Measurements from ENCODE around the gene GAS2.
A peak's percentile ranks its signal among the peaks of the same experiment; 100 is the strongest.
"Not testable (repeated sequence)": the region's sequence is repeated elsewhere in the genome, so short reads cannot be mapped to it uniquely, and the experiment has no call there.

GAS2 gene

DNA sequence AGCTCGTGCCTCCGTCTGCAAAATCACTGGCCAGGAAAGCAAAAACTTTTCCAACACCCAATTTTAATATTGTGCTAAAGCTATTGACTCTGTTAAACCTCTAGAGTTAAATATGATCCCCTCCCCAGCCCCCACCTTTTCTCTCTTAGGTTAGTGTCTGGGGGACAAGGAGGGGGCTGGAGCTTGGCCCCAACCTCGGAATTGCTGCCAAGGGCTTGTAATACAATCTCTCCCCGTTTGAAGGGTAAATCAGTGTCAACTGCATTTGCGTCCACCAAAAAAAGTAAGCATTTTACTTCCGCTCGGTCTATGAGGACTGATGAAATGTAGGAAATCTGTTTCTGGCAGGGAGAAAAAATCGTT lies at the start of gene GAS2:
Gene GAS2, plus strand, starts transcription at position 287 of the 363 bp plus-strand sequence. CDS start 8,259 bp downstream, outside the sequence.
- DNase-seq = no peak

DNA sequence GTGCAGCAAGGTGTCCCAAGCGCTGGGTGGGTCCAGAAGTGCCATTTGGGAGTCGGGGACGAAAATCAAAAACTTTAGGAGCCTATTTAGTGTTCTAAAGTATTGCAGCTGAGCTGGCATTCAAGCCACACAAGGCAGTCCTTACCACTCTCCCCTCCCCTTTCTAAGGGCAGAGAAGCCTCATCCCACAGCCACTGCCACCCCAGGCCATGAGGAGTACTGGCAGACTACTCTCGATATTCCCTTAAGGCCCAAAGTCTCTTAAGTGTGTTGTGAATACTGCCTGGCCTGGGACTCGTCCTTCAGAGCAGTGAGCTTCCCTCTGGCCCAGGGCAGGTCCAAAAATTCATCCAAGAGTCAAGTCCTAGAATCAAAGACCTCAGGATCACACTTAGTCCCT lies 48.5 kb upstream of the GAS2 start:
- DNase-seq = no peak

DNA sequence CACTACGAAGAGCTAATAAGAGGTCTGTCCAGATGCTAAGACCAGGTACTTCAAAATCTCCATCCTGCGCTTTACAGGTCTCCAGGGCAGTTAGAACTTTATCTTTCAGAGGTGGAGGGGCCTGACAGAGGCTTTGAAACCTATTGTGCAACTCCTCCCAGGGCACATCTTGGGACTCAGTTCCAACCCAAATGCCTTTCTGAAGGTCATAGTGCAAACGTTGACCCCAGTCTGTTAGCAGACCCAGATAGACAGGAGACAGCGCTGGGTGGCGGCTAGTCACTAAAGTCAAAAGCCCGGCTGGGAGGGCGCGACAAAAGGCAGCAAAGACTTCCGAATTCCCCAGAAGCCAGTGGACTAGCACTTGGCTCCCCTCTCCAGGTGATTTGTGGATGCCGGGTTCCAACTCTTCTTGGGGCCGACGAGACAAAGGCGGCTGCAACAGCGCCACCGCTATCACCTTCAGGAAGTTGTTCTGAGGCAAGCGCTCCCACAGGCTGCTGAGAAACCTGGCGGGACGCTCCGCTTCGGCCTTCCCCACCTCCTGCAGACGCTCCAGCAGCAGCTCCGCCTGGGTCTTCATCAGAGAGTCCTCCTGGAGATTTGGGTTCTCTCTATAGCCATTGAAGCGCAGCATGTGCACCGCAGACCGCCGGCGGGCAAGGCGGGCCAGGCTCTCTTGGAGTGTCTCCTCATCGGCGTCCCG lies 41.5 kb upstream of the GAS2 start:
- peak; percentile 66 for DNase-seq

DNA sequence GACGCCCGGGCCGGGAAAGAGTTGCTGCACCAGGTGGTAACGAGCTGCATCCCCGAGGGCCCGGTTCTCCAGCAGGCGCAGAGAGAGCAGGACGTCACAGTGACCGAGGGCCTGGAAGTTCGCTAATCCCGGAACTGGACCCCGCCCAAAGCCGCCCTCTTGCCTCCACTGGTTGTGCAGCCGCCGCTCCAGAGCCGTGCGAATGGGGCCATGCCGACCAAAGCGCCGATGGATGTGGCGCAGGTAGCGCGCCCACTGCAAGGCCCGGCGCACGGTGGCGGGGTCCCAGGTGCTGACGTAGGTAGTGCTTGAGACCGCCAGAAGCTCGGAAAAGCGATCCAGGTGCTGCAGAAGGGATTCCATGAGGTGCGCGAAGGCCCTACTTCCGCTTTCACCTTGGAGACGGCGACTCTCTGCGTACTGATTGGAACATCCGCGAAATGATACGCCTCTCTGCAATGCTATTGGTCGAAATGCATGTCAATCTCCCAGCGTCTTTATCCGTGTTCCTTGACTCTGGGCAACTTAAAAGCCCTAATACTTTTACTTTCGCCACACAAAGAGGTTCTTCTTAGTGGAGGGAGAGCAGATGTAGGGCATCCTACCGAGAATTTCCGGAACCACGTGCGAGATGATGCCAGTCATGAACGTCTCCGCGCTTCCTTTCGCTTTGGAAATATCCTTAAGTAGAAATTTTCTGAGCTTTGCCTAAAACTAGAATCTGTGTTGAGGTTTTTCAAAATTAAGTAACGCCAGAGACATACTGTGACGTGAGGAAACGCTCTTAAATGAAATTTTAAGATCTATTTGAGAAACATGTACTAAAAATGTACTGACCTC lies 40.7 kb upstream of the GAS2 start, which contains the start of gene FANCF:
Gene FANCF, minus strand, starts transcription at position 376 of the 840 bp plus-strand sequence. Its CDS starts 13 bp downstream, at position 363.
- DNase-seq = peak; percentile 91

DNA sequence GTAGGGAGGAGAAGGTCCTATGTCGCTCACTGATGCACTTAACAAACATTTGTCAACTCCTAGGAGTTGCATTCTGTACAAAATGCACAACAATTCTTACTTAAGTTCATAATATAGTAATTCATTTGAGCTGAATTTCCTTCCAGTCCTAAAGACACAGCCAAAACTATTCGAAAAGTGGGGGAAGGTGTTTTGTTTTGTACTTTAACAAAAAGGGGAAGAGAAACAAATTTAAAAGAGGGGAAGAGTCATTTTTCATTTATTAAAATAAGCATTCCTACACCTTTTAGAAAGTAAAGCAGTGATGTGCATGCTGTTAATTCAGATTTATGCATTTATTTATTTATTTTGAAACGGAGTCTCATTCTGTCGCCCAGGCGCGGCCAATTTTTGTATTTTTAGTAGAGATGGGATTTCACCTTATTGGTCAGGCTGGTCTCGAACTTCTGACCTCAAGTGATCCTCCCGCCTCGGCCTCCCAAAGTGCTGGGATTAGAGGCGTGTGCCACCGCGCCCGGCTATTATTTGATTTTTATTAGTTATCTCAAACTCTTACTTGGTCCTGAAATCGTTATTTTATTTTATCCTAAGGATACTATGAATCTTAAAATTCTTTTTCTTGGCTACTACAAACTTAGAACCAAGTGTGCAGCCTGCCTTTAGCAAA lies 39.7 kb upstream of the GAS2 start:
- DNase-seq = no peak

DNA sequence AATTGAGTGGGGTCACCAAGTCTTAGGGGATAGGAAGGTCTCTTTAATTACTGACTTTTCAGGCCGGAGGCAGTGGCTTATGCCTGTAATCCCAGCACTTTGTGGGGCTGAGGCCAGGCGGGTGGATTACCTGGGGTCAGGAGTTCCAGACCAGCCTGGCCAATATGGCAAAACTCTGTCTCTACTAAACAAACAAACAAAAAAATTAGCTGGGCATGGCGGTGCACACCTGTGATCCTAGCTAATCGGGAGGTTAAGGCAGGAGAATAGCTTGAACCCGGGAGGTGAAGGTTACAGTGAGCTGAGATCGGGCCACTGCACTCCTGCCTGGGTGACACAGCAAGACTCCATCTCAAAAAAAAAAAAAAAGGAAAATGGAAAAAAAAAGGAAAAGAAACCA lies 39.0 kb upstream of the GAS2 start:
- DNase-seq = no peak

DNA sequence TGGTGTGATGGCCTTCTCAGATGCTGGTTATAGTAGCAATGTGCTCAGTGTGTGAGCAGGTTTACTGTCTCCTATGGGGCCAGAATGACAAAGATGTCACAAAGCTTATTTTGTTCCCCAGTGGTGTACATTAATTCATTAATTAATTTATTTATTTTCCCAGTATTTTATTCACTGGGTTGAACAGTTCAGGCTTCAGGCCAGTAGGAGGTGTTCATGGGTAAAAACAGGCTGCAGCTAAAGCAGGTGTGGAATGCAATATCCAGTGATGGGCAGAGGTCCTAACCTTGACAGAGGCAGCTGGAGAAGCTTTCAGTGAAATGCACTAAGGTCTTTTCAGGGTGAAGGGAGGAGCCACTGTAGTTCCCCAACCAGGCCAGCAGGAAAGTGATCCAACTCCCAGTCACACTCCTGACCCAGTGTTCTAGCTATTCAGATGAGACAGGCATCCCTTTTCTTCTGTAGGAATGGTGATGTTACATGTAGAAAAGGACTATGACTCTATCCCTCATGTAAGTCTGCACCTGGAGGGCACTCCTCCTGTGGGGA lies 33.0 kb upstream of the GAS2 start:
- no peak for DNase-seq

DNA sequence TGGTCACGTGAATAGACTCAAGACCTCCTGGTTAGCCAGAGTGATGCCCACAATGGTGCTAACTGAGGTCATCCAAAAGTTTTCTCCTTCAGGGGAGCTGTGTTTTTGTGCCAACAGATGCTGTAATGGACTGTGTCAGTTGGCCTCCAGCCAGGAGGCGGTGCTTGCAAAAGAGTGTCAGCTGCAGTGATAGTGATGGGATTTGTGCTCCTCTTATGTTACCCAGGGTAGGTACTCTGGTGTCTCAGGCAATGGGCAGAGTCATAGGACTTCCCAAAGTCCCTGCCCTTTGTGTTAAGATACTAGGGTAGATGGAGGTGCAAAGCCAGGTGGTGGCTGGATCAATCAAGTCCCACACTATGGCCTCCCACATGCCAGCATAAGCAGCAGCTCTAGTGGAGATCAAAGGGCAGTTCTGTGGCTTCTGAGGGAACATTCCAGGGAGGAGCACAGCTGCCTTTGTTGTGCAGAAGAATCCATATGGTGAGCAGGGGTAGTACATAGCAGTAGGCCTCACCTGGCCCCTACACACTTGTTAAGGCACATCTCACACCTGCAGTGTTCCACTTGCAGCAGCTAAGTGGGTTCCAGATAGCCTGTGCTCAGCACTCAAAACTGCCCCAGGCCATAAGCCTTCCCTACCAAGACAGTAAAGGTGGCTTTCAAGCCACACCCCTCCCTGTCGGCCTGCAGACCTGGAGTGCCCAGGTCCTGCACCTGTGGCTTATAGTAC lies 31.3 kb upstream of the GAS2 start:
- DNase-seq = no peak

DNA sequence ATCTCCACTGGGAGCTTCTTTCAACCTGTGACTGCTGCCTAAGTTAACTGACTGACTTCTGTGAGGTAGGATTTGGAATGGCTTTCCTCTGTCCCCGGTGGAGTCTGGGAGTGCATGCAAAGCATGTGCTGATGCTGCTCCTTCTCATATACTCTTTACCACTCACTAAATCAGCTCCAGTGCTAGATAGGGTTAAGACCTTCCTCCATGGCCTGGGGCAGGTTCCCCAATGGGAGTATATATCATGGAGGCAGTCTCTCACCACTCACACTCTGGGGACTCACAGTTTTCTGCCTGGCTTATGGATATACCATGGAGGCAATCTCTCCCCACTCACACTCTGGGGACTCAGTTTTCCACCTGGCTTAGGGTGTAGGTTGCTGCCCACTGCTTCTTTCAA lies 30.7 kb upstream of the GAS2 start:
- DNase-seq = no peak

DNA sequence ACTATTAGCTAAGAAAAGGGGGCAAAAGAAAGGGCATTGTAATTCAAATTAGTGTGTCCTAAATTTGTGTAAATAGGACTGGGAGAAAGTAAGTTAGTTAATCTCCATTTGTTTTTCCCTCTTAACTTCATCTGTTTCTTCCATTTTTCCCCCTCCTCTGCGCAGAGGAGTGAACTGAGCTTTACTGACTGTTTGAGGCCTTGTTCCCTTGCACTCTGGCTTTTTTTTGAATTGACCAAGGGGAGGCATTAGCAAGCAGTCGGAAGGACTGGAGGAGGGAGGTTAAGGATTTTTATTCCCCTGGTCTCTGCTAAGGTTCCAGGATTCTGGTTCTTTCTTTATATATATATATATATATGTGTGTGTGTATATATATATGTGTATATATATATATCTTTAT lies 25.5 kb upstream of the GAS2 start:
- DNase-seq = no peak

DNA sequence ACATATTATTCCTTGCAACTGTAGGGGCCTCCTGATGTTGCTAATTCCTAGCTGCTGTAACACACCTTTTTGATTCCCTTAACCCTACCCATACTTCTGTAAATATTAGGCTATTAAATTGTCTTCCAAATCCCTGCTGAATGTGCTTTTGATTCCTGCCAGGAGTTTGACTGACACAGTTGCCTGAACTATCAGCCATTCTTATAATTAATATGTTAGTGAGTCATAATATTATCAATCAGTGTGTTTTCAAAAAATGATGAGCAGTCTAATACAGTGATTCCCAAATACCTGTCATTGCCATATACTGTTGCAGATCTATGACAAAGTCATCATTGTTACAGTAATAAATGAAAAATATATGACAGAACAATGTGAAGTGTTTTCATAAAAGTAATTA lies 24.9 kb upstream of the GAS2 start:
- no peak for DNase-seq

DNA sequence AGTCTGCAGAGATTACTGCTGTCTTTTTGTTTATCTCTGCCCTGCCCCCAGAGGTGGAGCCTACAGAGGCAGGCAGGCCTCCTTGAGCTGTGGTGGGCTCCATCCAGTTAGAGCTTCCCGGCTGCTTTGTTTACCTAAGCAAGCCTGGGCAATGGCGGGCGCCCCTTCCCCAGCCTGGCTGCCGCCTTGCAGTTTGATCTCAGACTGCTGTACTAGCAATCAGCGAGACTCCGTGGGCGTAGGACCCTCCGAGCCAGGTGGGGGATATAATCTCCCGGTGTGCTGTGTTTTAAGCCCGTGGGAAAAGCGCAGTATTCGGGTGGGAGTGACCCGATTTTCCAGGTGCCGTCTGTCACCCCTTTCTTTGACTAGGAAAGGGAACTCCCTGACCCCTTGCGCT lies 14.1 kb upstream of the GAS2 start:
- not testable (repeated sequence) for DNase-seq

DNA sequence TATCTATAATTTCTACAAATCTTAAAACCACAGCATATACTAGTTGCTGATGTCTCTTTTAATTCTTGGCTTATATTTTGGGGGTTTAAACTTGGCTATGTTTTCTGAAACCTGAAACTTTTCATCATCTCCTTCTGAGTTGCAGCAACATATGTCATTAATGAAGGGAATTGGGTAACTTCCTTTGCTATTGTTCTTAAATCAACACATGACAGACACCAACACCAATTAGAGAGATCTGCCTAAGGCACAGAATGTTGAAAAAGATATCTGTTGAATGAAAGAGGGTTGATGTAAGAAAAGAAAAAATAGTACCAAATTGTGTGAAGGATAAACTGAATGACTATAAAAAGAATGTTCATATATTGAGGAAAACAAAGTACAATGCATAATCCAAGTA lies 10.3 kb upstream of the GAS2 start:
- no peak for DNase-seq

DNA sequence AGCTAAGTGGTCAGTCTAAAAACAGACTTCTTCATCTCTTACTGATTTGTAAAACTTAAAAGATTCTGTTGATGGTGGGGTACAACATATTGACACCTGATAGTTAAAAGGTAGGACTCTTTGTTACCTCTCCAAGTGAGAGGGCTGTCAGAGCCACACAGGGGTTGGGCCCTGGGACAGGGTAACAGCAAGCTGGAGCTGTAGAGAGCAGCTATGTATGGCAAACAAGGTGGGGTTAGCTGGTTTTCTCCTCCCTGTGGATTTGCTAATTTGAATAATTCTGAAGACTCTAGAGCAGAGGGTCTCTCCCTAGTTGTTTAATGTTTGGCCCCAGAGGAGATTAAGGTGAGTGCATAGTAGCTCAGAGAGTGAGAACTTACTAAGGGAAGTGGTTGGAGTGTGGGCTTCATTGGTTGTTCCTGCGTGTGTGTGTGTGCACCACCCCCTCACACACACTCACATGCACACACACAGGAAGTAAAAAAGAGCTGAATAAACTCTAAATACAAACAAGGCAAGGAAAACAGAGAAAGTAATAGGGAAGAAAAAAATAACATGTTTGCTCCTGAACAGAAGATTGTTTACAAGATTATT lies 9.2 kb upstream of the GAS2 start:
- DNase-seq = no peak

DNA sequence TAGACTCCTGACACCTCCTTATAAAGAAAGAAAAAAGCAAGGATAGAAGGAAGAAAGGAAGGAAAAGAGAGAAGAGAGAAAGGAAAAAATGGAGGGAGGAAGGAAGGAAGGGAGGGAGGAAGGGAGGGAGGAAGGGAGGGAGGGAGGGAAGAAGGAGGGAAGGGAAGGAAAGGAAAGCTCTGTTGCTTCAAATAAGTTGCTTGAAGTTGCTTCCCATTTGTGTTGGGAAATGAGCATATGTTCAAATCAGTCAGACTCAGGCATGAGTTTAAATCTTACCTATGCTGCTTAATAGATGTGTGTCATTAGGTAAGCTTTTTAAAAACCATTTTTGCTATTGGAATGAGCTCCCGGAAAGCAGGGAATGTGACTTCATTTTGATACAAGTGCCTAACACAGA lies 6.6 kb upstream of the GAS2 start:
- no peak for DNase-seq

DNA sequence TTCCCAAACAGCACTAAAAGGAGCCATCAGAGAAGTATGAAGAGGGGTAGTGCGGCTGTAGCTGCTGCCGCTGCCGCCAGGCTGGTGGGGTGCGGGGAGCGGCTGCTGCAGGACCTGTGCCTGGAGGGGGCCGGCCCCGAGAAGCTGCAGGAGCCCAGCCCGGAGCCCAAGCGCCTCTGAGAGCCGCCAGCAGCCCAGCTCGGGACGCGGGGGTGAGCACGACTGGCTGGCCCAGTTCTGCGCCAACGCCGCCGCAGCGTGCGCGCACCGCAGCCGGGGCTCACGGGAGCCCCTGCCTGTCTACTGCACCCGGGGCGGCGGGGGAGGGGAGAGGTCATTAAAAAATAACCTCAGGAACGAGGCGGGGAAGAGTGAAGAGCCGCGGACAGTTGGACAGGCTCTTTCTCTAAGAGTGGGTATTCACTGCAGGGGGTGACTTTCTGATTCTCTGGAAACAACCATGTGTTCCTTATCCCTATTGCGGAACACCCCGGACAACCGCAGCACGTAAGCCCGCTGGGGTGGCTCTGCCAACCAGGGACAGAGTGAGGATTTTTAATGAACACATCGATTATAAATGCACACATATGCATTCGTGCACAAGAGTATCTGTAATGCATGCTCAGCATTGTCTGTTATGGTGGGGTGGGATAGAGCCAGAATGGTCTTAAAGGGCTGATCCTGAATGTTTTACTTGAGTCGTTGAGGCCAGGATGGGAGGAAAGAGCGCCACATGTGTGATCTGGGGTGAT lies 453 bp downstream of the GAS2 start:
- DNase-seq = no peak

DNA sequence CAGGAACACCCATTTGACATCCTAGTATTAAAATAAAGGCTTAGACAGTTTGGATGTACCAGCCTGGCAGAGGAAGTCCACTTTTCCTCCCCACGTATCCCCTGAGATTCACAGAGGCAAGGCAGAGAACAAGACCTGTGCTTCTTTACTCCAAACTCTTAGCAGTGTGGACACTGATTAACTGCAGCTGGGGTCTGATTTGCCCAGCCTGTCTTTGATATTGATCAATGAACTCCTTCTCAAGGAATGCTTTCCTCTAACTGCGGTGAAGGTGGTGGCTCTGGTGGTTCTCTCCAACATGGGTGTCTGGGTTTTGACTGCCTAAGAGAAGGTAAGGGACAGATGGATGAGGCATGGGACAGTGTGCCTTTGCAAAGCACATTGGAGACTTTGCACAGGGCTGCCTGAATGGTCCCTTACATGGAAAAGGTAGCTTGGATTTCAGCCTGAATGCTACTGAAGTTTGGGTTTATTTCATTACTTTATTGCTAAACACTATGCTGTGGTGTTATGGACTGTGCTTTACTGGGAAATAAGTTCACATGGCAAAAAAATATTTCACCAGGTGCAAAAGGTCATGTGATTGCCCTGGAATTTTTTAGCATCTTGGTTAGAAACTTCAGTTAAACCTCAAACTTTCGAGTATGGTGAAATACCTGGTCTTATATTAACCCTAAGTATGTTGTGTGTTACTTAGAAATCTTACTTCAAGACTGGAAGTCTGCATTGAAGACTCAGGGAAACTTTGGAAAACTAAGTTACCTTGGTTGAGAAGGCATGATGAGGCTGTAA lies 1.8 kb downstream of the GAS2 start:
- DNase-seq = no peak

DNA sequence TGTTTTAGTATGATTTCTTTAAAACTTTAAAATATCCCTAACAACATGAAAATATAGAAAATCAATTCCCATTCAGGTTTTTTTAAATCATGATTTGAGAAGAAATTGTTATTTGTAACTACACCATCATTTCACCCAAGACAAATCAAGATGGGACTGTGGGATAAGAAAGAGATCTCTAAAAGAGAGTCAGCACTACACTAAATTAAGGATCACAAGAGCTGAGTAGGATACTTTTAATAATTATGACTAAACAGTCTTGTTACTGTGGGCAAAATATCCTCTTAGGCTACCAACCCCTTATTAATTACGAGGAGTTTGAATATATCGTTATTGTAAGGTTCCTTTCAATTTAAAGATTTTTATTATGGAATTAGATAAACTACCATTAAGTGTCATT lies 3.0 kb downstream of the GAS2 start:
- DNase-seq = no peak

DNA sequence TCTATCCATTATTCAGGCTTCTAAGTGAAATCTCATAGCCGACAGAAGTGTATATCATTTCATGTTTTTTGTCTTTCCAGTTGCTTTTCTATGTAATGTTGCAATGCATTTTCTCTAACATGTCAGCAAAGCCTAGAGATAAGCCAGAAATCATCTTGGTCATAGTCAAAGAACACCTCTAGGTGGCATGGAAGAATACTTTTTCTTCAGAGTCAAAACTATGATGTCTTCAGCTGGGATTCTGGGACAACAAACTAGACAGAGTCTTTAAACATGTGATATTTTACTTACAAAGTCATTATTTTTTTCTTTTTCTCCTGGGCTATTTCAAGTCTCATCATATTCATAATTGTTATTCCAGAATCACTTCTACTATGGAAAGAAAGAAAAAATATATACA lies 4.4 kb downstream of the GAS2 start:
- no peak for DNase-seq

DNA sequence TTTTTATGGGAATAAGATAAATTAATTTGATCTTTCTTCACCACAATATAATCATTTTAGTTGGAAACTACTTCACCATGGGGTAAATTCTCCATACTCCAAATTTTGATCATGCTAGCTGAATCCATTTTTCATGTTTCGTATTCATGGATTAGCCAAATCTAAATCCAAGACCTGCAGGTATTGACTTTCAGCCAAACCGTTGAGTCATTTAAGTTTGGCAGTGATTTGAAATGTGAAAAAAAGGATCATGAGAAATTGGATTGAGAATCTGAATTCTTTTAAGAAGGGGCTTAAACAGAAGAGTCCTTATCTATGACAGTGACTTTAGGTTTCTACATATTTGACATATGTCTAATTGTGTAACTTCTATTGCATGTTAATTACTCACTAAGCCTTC lies 5.3 kb downstream of the GAS2 start:
- no peak for DNase-seq
